ENCODE results near the gene TEAD1.

GRCh38 chr11:12761029-12761428 lies 86.8 kb downstream of the TEAD1 start:
- TF ChIP-seq CTCF (IDR thresholded peaks at IDR 0.05; ENCODE audit: low read depth, low read length, missing input control) (no peak), EGR1 (IDR thresholded peaks at IDR 0.05; ENCODE audit: low read depth in 2 of 2) (no peak), ATF3 (IDR thresholded peaks at IDR 0.05) (no peak), SP1 (IDR thresholded peaks at IDR 0.05) (no peak), YY1 (IDR thresholded peaks at IDR 0.05) (no peak), REST (IDR thresholded peaks at IDR 0.05) (no peak), MAX (IDR thresholded peaks at IDR 0.05) (no peak), RAD21 (IDR thresholded peaks at IDR 0.05) (no peak), GABPA (IDR thresholded peaks at IDR 0.05 in 1 of 2, conservative IDR thresholded peaks at IDR 0.05 in 1 of 2) (no peak), TAF1 (conservative IDR thresholded peaks at IDR 0.05) (no peak), JUND (IDR thresholded peaks at IDR 0.05) (no peak), ZBTB33 (IDR thresholded peaks at IDR 0.05) (no peak)

All from liver (tissue), 3 donors.